ENCODE measurements around the gene CADM1. TPM values are rescaled to one million over a fixed set of nuclear protein-coding genes. Genes with fewer than 3 reads are reported as not detected.

CADM1 gene
- total and polyA plus RNA-seq, 2 donors (not counting 1 experiment from before 2014, with no cell fraction given), result 15.4 to 86.0 TPM

DNA sequence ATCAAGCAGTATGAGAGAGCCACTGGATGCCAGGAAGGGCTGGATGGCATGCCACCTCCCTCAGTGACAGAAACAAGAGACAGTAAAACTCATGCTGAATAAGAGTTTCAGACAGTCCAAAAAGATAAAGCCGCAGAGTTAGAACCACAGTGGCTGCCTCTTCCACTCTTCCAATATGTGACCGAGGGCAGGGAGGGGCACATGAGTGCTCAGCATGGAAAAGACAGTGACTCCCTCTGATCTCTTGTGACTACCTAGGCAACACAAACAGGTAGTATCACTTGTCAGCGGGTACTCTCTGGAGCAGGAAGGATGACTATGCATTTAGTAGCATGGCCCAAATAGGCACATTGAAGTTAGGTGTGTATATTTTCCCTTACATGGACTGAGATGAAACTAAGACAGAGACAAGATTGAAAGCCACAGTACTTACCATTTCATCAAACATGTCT lies 295.4 kb downstream of the CADM1 start:
- no peaks in the 10 kb centered on the region for H3K79me2 ChIP-seq (ENCODE audit: control insufficient read depth, insufficient read depth, low read length)
- H3K4me3 ChIP-seq (replicated peaks in 1 of 4; ENCODE audit: control extremely low read depth in 1 of 4, insufficient read depth in 1 of 4, low read depth in 3 of 4, low read length in 4 of 4), result no peak overlapping the region
- no peak for TF ChIP-seq EZH2 (IDR thresholded peaks at IDR 0.05; ENCODE audit: low read length, missing control alignments)
- TF ChIP-seq, protein P1, sequence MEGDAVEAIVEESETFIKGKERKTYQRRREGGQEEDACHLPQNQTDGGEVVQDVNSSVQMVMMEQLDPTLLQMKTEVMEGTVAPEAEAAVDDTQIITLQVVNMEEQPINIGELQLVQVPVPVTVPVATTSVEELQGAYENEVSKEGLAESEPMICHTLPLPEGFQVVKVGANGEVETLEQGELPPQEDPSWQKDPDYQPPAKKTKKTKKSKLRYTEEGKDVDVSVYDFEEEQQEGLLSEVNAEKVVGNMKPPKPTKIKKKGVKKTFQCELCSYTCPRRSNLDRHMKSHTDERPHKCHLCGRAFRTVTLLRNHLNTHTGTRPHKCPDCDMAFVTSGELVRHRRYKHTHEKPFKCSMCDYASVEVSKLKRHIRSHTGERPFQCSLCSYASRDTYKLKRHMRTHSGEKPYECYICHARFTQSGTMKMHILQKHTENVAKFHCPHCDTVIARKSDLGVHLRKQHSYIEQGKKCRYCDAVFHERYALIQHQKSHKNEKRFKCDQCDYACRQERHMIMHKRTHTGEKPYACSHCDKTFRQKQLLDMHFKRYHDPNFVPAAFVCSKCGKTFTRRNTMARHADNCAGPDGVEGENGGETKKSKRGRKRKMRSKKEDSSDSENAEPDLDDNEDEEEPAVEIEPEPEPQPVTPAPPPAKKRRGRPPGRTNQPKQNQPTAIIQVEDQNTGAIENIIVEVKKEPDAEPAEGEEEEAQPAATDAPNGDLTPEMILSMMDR (conservative IDR thresholded peaks at IDR 0.05 in 1 of 2, IDR thresholded peaks at IDR 0.05 in 1 of 2; ENCODE audit: low read depth in 1 of 2, low read length in 2 of 2), result no peak
- no peaks in the 10 kb centered on the region for H3K4me1 ChIP-seq (ENCODE audit: control insufficient read depth, extremely low read depth, insufficient read depth, low read length)
- H2AFZ ChIP-seq (ENCODE audit: low read length), result no peak overlapping the region
- no peaks in the 10 kb centered on the region for H3K9me3 ChIP-seq (ENCODE audit: control insufficient read depth, insufficient read depth, low read depth, low read length)
- no peak overlapping the region for H3K27ac ChIP-seq (ENCODE audit: insufficient read depth, low read length)
- H3K4me2 ChIP-seq (ENCODE audit: extremely low read depth, insufficient read depth, low read length), result no peak overlapping the region
- no peaks in the 10 kb centered on the region for H4K20me1 ChIP-seq (ENCODE audit: control insufficient read depth, extremely low read depth, insufficient read depth, low read length)
- no peaks in the 10 kb centered on the region for H3K36me3 ChIP-seq (ENCODE audit: control insufficient read depth, insufficient read depth, low read length)
- no peak overlapping the region for H3K9ac ChIP-seq (ENCODE audit: insufficient read depth, low read length)
- DNase-seq (ENCODE audit: low read depth in 2 of 2), result no peak
- H3K27me3 ChIP-seq (ENCODE audit: control insufficient read depth, insufficient read depth, low read length), result no peaks in the 10 kb centered on the region

DNA sequence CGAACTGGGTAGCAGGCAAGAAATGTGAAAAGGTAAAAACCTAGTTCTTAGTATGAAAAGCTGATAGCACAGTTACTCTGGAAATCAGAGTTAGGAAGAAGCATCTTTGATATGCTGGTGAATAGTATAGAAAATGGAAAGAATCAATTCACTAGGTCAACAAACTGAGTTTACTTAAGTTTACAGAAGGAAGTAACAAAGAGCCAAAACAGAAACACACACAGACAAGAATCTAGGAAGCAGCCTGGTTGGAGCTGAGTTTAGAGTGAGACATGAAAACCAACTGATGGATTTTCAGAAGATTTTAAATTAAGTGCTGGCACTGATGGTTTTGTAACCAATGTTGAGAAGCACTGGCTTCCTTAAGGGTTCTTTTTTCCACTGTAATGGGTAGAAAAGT lies 296.3 kb downstream of the CADM1 start:
- Histone ChIP-seq H4K20me1 (ENCODE audit: control insufficient read depth, extremely low read depth, insufficient read depth, low read length) (no peaks in the 10 kb centered on the region), H3K36me3 (ENCODE audit: control insufficient read depth, insufficient read depth, low read length) (no peaks in the 10 kb centered on the region), H3K9me3 (ENCODE audit: control insufficient read depth, insufficient read depth, low read depth, low read length) (no peaks in the 10 kb centered on the region), H3K4me1 (ENCODE audit: control insufficient read depth, extremely low read depth, insufficient read depth, low read length) (no peaks in the 10 kb centered on the region), H3K27ac (ENCODE audit: insufficient read depth, low read length) (no peak overlapping the region), H3K79me2 (ENCODE audit: control insufficient read depth, insufficient read depth, low read length) (no peaks in the 10 kb centered on the region), H3K4me3 (replicated peaks in 1 of 4; ENCODE audit: control extremely low read depth in 1 of 4, insufficient read depth in 1 of 4, low read depth in 3 of 4, low read length in 4 of 4) (no peak overlapping the region), H2AFZ (ENCODE audit: low read length) (no peak overlapping the region), H3K4me2 (ENCODE audit: extremely low read depth, insufficient read depth, low read length) (no peak overlapping the region), H3K27me3 (ENCODE audit: control insufficient read depth, insufficient read depth, low read length) (no peaks in the 10 kb centered on the region), H3K9ac (ENCODE audit: insufficient read depth, low read length) (no peak overlapping the region)
- TF ChIP-seq EZH2 (IDR thresholded peaks at IDR 0.05; ENCODE audit: low read length, missing control alignments), result no peak
- TF ChIP-seq, protein P1 (conservative IDR thresholded peaks at IDR 0.05 in 1 of 2, IDR thresholded peaks at IDR 0.05 in 1 of 2; ENCODE audit: low read depth in 1 of 2, low read length in 2 of 2), result no peak
- DNase-seq (ENCODE audit: low read depth in 2 of 2), result no peak

DNA sequence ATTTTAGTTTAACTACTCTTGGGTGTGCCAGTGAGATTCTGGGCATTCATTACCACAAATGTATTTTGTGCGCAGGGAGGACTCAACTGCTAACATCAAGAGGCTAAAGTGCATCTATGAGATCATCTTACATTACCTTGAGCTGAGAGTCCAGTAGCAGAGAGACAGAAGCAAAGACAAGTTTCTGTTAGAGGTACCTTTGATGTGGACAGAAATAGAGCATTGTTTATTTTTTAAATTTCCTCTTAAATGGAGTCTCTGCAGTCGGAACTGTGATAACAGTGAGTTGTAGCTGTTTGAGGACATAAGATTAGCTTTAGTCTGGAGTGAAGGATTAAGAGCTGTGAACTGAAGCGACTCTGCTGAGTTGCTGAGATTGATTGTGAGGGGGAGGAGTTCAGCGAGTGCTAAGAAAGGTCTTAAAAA lies 297.0 kb downstream of the CADM1 start:
- TF ChIP-seq, protein P1 (conservative IDR thresholded peaks at IDR 0.05 in 1 of 2, IDR thresholded peaks at IDR 0.05 in 1 of 2; ENCODE audit: low read depth in 1 of 2, low read length in 2 of 2), result no peak
- no peak for TF ChIP-seq EZH2 (IDR thresholded peaks at IDR 0.05; ENCODE audit: low read length, missing control alignments)
- H3K27ac ChIP-seq (ENCODE audit: insufficient read depth, low read length), result no peak overlapping the region
- H3K9me3 ChIP-seq (ENCODE audit: control insufficient read depth, insufficient read depth, low read depth, low read length), result no peaks in the 10 kb centered on the region
- no peaks in the 10 kb centered on the region for H3K27me3 ChIP-seq (ENCODE audit: control insufficient read depth, insufficient read depth, low read length)
- no peaks in the 10 kb centered on the region for H3K4me1 ChIP-seq (ENCODE audit: control insufficient read depth, extremely low read depth, insufficient read depth, low read length)
- no peak overlapping the region for H2AFZ ChIP-seq (ENCODE audit: low read length)
- no peak overlapping the region for H3K4me2 ChIP-seq (ENCODE audit: extremely low read depth, insufficient read depth, low read length)
- no peaks in the 10 kb centered on the region for H4K20me1 ChIP-seq (ENCODE audit: control insufficient read depth, extremely low read depth, insufficient read depth, low read length)
- H3K9ac ChIP-seq (ENCODE audit: insufficient read depth, low read length), result no peak overlapping the region
- H3K4me3 ChIP-seq (replicated peaks in 1 of 4; ENCODE audit: control extremely low read depth in 1 of 4, insufficient read depth in 1 of 4, low read depth in 3 of 4, low read length in 4 of 4), result no peak overlapping the region
- no peak for DNase-seq (ENCODE audit: low read depth in 2 of 2)
- no peaks in the 10 kb centered on the region for H3K79me2 ChIP-seq (ENCODE audit: control insufficient read depth, insufficient read depth, low read length)
- no peaks in the 10 kb centered on the region for H3K36me3 ChIP-seq (ENCODE audit: control insufficient read depth, insufficient read depth, low read length)
